Loucy (cell line): Measurements from ENCODE around the gene SERPINB7.

ENCODE experiments used
- CTCF ChIP-seq: fragments of 200-600 bp; sonication (generic); conservative IDR thresholded peaks from 2 replicates; pipeline ENCODE4 v1.5.1; 2014; ENCODE audit warnings: mild to moderate bottlenecking, antibody characterized with exemption, low read length
- EZH2phosphoT487 ChIP-seq: fragments of 200-600 bp; IDR thresholded peaks from 2 replicates; pipeline ENCODE4 v1.6.1; 2018; ENCODE audit warnings: antibody characterized with exemption, mild to moderate bottlenecking, moderate library complexity, borderline replicate concordance

DNA sequence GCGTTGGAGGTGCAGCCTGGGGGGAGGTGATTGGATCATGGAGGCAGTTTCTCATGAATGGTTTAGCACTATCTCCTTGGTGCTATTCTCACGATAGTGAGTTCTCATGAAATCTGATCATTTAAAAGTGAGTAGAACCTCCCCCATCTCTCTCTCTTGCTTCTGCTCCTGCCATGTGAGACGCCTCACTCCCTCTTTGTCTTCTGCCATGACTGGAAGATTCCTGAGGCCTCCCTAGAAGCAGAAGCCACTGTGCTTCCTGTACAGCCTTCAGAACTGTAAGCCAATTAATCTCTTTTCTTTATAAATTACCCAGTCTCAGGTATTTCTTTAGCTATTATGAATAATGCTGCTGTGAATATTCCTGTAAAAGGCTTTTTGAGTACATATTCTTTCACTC is 52.9 kb downstream of the SERPINB7 start:
- TF ChIP-seq EZH2phosphoT487: no peak
- no peak for TF ChIP-seq CTCF
